Measurements from ENCODE around the gene DPY19L3.

- TF ChIP-seq EP300 (IDR thresholded peaks at IDR 0.05; ENCODE audit: borderline replicate concordance in 1 of 2, low read depth in 1 of 2, low read length in 1 of 2): no peak
- no peak for TF ChIP-seq NFIC (IDR thresholded peaks at IDR 0.05; ENCODE audit: borderline replicate concordance)
- TF ChIP-seq, protein P1, sequence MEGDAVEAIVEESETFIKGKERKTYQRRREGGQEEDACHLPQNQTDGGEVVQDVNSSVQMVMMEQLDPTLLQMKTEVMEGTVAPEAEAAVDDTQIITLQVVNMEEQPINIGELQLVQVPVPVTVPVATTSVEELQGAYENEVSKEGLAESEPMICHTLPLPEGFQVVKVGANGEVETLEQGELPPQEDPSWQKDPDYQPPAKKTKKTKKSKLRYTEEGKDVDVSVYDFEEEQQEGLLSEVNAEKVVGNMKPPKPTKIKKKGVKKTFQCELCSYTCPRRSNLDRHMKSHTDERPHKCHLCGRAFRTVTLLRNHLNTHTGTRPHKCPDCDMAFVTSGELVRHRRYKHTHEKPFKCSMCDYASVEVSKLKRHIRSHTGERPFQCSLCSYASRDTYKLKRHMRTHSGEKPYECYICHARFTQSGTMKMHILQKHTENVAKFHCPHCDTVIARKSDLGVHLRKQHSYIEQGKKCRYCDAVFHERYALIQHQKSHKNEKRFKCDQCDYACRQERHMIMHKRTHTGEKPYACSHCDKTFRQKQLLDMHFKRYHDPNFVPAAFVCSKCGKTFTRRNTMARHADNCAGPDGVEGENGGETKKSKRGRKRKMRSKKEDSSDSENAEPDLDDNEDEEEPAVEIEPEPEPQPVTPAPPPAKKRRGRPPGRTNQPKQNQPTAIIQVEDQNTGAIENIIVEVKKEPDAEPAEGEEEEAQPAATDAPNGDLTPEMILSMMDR (IDR thresholded peaks at IDR 0.05): no peak
- no peak for TF ChIP-seq REST (IDR thresholded peaks at IDR 0.05; ENCODE audit: low read depth, low read length)
- TF ChIP-seq POLR2AphosphoS5 (IDR thresholded peaks at IDR 0.05; ENCODE audit: low read depth, low read length): no peak
- TF ChIP-seq MXI1 (IDR thresholded peaks at IDR 0.05; ENCODE audit: low read depth, low read length): no peak
- TF ChIP-seq SMC3 (IDR thresholded peaks at IDR 0.05; ENCODE audit: low read depth, low read length): no peak
These were observed 31.5 kb downstream of the DPY19L3 start for GRCh38 chr19:32437096-32437495.

Data from SK-N-SH (cell line).